NCI-H1048 (cell line): ENCODE results near the gene ACTN4.
"Not testable (repeated sequence)": the region's sequence is repeated elsewhere in the genome, so short reads cannot be mapped to it uniquely, and the experiment has no call there.

ENCODE experiments used
- DNase-seq: peaks from one replicate; lab custom pipeline; 2025; lab: John Stamatoyannopoulos, UW

The ACTN4 gene

GRCh38 chr19:38766276-38767047, 119.0 kb downstream of the ACTN4 start:
- DNase-seq: no peak

- no peak for DNase-seq
Observed at GRCh38 chr19:38769635-38770211, 122.3 kb downstream of the ACTN4 start.

GRCh38 chr19:38770228-38770948, 122.9 kb downstream of the ACTN4 start:
- DNase-seq: not testable (repeated sequence)

- DNase-seq: not testable (repeated sequence)
Observed at GRCh38 chr19:38770949-38771275, 123.5 kb downstream of the ACTN4 start.

- not testable (repeated sequence) for DNase-seq
Observed at GRCh38 chr19:38771569-38771968, 124.1 kb downstream of the ACTN4 start.

GRCh38 chr19:38773469-38774177, 126.2 kb downstream of the ACTN4 start, which contains the start of gene LGALS7:
LGALS7 (minus strand) TSS chr19:38773517; CDS start chr19:38773492, 25 bp downstream.
- DNase-seq: no peak

GRCh38 chr19:38774181-38774950, 126.9 kb downstream of the ACTN4 start:
- no peak for DNase-seq

GRCh38 chr19:38778733-38779132, 131.3 kb downstream of the ACTN4 start:
- DNase-seq: no peak

- DNase-seq: no peak
Observed at GRCh38 chr19:38780443-38780842, 133.0 kb downstream of the ACTN4 start.

GRCh38 chr19:38781058-38781457, 133.6 kb downstream of the ACTN4 start:
- DNase-seq: no peak
